Naive B cell (primary cell): ENCODE data around the gene TUSC7. TPM values are rescaled to one million over a fixed set of nuclear protein-coding genes. Genes with fewer than 3 reads are reported as not detected.

Experiments used
- ATAC-seq, 2 donors: fragments of 150-1000 bp; cut with Tn5 transposase; 2 replicates each; pipeline ENCODE4 v1.10.0; 2021; ENCODE audit warnings: low read depth in 2 of 2, mild to moderate bottlenecking in 2 of 2, moderate library complexity in 2 of 2
- DNase-seq: peaks from one replicate; pipeline ENCODE4 v3.0.0; 2022
- H3K27ac Mint-ChIP-seq, 6 donors: one replicate each; pipeline ENCODE4 v1.8.0; 2020 to 2022; ENCODE audit warnings: mild to moderate bottlenecking in 6 of 6, mixed read lengths in 6 of 6, moderate library complexity in 5 of 6, inconsistent platforms in 2 of 6
- H3K27me3 Mint-ChIP-seq, 3 donors: one replicate each; pipeline ENCODE4 v1.8.0; 2021 to 2022; ENCODE audit warnings: mixed read lengths in 3 of 3, mild to moderate bottlenecking in 1 of 3
- H3K36me3 Mint-ChIP-seq, 2 donors: one replicate each; pipeline ENCODE4 v1.8.0; 2020 to 2022; ENCODE audit warnings: mixed read lengths in 2 of 2, inconsistent platforms in 1 of 2, mild to moderate bottlenecking in 1 of 2
- H3K4me1 Mint-ChIP-seq, 3 donors: one replicate each; pipeline ENCODE4 v1.8.0; 2020 to 2022; ENCODE audit warnings: mixed read lengths in 3 of 3, inconsistent platforms in 1 of 3, mild to moderate bottlenecking in 1 of 3, moderate library complexity in 1 of 3
- H3K4me3 Mint-ChIP-seq, 8 donors: one replicate each; pipeline ENCODE4 v1.8.0; 2020 to 2022; ENCODE audit warnings: mild to moderate bottlenecking in 8 of 8, mixed read lengths in 8 of 8, moderate library complexity in 8 of 8, inconsistent platforms in 2 of 8
- H3K9me3 Mint-ChIP-seq, 7 donors: one replicate each; pipeline ENCODE4 v1.8.0; 2020 to 2022; ENCODE audit warnings: mixed read lengths in 7 of 7, mild to moderate bottlenecking in 5 of 7, inconsistent platforms in 2 of 7, moderate library complexity in 1 of 7
- polyA plus RNA-seq, 6 donors: library from polyadenylated mRNA; unstranded; fragments of 300-500 nt; fragmentation: Illumina TruSeq; gene quantifications; one replicate each; pipeline ENCODE4 v1.2.3, GENCODE V29; 2021; ENCODE audit warnings: low read depth in 6 of 6

The TUSC7 gene
- polyA plus RNA-seq: not detected

DNA sequence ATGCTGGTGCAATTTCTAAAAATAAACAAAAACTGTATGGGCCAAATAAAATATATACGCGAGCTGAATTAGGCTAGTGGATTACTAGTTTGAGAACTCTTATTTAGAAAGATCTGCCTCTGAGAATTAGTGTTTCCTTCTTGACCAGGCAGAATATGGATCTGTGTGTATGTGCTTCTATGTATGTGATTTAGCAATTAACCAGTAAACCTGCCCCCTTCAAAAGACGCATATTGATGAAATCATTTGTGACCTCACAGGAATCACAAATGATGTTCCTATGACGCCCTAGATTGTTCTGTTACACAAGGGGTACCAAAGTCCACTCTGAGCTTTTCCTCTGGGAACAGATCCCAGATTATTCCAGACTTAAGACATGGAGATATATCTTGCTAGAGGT lies at the start of gene TUSC7:
TUSC7 (plus strand) TSS at position 301 of the 400 bp plus-strand sequence.
- Mint-ChIP-seq H3K36me3 (no peaks in the 10 kb centered on the region), H3K4me1 (no peaks in the 10 kb centered on the region), H3K4me3 (no peak within 1 kb of the TSS), H3K27me3 (no peaks in the 10 kb centered on the region), H3K9me3 (no peaks in the 10 kb centered on the region), H3K27ac (no peak within 1 kb of the TSS)
- no peak for DNase-seq
- ATAC-seq: no peak

- ATAC-seq (no peak), DNase-seq (no peak)
- peaks cover 0 to 5% (median 0%) of the 10 kb centered on the region in 7 donors for H3K9me3 Mint-ChIP-seq
- H3K4me3 Mint-ChIP-seq: no peak overlapping the region
- H3K36me3 Mint-ChIP-seq: no peaks in the 10 kb centered on the region
- no peaks in the 10 kb centered on the region for H3K4me1 Mint-ChIP-seq
- H3K27ac Mint-ChIP-seq: no peak overlapping the region
- no peaks in the 10 kb centered on the region for H3K27me3 Mint-ChIP-seq
Measured at GRCh38 chr3:116661196-116661595, 48.4 kb upstream of the TUSC7 start.

DNA sequence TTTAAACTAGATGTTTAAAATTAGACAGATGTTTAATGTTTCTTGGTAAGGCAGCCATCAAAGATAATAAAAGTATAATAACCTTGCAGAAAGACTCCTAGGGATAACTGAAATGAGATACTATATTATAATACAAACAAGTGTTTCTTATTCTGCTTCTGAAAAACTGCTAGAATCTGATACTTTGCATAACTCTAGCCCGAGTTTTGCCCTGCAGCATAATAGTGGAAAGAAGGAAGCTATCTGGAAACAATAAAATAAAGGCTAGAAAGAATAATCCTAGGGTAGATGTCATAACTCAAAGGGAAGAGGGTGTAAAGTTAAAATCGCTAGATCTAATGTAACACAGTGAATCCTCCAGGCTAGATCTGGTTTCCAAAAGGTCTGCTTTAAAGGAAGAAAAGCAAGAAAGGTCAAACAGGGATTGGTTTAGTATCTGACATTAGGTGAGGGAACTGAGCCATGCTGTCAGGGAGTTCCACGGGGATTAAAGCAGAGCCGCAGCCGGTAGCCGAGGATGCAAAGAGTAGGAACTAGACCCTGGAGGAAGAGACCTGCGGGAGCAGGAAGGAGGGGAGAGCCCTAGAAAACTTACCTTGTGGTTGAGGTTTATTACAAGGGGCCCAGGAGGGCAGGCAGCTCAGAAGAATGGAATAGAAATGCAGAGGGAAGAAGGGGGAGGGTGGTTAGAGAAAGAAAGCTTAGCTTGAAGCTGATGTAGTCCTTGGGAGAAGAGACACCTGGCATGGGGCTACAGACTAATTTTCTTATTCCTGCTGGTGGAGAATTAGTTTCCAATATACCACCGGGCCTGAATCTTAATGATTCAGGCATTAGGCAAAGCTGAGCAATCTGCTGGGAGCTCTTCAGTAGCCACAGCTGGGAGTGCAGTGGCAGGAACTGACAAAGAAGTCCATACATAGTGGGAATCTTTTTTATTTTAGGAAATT lies 46.1 kb upstream of the TUSC7 start:
- DNase-seq (no peak), ATAC-seq (no peak)
- H3K4me1 Mint-ChIP-seq: no peaks in the 10 kb centered on the region
- H3K36me3 Mint-ChIP-seq: no peaks in the 10 kb centered on the region
- peaks cover 0 to 10% (median 0%) of the 10 kb centered on the region in 7 donors for H3K9me3 Mint-ChIP-seq
- no peaks in the 10 kb centered on the region for H3K27me3 Mint-ChIP-seq
- no peak overlapping the region for H3K27ac Mint-ChIP-seq
- H3K4me3 Mint-ChIP-seq: no peak overlapping the region

GRCh38 chr3:116667324-116667723 lies 42.3 kb upstream of the TUSC7 start:
- no peak overlapping the region for H3K4me3 Mint-ChIP-seq
- ATAC-seq: no peak
- no peak for DNase-seq
- H3K9me3 Mint-ChIP-seq: peaks cover 0 to 10% (median 2%) of the 10 kb centered on the region in 7 donors
- H3K36me3 Mint-ChIP-seq: no peaks in the 10 kb centered on the region
- H3K4me1 Mint-ChIP-seq: no peaks in the 10 kb centered on the region
- no peak overlapping the region for H3K27ac Mint-ChIP-seq
- H3K27me3 Mint-ChIP-seq: no peaks in the 10 kb centered on the region

DNA sequence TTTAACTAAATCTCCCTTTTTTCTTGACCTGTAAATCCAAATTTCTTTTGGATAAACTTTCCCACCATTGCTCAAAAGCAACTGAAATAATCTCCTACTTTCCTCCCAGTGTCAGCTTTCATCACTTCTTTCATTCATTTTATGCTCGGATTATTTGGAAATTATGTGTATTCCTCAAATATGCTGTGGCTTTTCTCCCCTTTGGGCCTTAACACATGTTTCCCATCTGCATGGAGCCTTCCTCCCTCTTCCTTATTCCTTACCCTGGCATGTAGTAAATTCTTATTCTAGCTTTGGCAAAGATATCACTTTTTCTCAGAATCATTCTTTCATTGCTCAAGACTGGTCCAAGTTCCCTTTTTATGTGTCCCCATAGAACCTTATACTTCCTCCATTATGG lies 41.8 kb upstream of the TUSC7 start:
- Mint-ChIP-seq H3K36me3 (no peaks in the 10 kb centered on the region), H3K9me3 (peaks cover 0 to 10% (median 2%) of the 10 kb centered on the region in 7 donors), H3K4me3 (no peak overlapping the region), H3K27me3 (no peaks in the 10 kb centered on the region), H3K4me1 (no peaks in the 10 kb centered on the region), H3K27ac (no peak overlapping the region)
- DNase-seq (no peak), ATAC-seq (no peak)

DNA sequence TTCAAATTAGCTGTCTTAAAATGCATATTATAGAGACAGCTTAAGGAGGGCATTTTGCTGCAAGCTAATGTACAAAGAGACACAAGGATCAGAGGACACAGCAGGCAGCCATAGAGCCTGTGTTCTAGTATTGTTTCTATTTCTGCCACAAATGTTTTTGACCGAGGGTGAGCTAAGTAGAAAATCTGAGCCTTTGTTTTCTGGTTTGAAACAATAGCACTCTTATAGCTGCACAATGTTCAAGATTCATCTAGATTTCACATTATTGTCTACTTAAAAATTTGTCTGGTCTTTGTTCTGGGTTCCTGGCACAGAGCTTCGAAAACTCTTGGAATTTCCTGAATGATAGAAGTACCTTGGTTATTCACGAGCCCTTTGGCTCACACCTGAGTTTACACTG lies 40.0 kb upstream of the TUSC7 start:
- peaks cover 0 to 6% (median 2%) of the 10 kb centered on the region in 7 donors for H3K9me3 Mint-ChIP-seq
- no peaks in the 10 kb centered on the region for H3K4me1 Mint-ChIP-seq
- H3K27me3 Mint-ChIP-seq: no peaks in the 10 kb centered on the region
- DNase-seq: no peak
- no peaks in the 10 kb centered on the region for H3K36me3 Mint-ChIP-seq
- no peak overlapping the region for H3K4me3 Mint-ChIP-seq
- no peak for ATAC-seq
- H3K27ac Mint-ChIP-seq: no peak overlapping the region

DNA sequence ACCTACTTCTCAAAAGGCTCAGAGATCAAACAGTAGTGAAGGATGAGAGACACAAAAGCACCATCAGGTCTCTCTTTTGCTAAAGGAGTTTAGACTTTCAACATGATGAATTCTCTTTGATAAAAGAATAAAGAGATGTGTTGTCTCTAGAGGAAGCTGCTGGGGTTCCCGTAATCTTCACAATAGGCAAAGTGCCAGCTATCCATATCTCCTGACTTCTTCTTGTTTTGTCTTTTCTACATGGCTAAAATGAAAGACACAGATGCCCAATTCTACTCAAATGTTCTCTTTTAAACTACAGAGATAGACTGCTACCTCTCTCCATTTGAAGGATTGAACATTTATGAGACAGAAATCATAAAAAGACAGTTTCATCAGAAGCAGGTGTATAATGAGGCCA lies 38.4 kb upstream of the TUSC7 start:
- Mint-ChIP-seq H3K4me1 (no peaks in the 10 kb centered on the region), H3K36me3 (no peaks in the 10 kb centered on the region), H3K27me3 (no peaks in the 10 kb centered on the region), H3K4me3 (no peak overlapping the region), H3K27ac (no peak overlapping the region), H3K9me3 (peaks cover 0 to 6% (median 2%) of the 10 kb centered on the region in 7 donors)
- ATAC-seq: no peak
- DNase-seq: no peak

DNA sequence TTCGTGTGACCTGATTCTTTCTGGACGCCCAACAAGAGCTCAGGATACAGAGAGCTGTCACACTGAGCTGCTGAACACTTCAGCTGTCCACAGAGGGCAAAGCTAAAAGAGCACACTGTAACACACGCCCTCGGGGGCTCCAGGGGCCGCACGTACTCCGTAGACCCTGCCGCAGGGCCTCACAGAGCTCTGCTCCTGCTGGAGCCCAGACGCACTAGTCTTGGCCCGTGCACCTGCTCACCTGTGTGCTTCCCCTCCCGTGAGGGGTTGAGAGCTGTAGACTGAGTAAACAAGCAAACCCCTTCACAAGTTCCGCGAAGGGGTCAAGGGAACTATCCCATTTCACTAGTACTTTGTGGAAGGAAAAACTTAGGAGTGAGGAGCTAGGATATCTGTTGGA lies 30.7 kb upstream of the TUSC7 start:
- ATAC-seq (no peak), DNase-seq (no peak)
- H3K4me3 Mint-ChIP-seq: no peak overlapping the region
- H3K27me3 Mint-ChIP-seq: no peaks in the 10 kb centered on the region
- peaks cover 0 to 3% (median 0%) of the 10 kb centered on the region in 7 donors for H3K9me3 Mint-ChIP-seq
- H3K27ac Mint-ChIP-seq: no peak overlapping the region
- H3K4me1 Mint-ChIP-seq: no peaks in the 10 kb centered on the region
- H3K36me3 Mint-ChIP-seq: no peaks in the 10 kb centered on the region

DNA sequence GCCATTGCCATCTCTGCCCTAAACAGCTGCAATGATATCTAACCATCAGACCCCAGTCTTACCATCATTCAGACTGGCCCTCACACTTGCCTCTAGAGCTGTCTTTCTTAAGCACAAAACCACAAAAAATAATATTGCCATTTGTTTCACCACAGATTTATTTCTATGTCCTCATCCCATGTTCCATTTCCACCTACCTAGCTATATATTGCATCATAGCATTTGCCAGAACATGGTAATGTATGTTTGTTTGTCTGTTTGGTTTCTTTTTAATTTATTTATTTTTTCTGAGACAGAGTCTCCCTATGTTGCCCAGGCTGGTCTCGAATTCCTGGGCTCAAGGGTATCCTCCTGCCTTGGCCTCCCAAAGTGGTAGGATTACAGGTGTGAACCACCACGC lies 18.5 kb upstream of the TUSC7 start:
- Mint-ChIP-seq H3K4me3 (no peak overlapping the region), H3K27ac (no peak overlapping the region), H3K9me3 (peaks cover 0 to 5% (median 0%) of the 10 kb centered on the region in 7 donors), H3K4me1 (no peaks in the 10 kb centered on the region), H3K27me3 (no peaks in the 10 kb centered on the region), H3K36me3 (no peaks in the 10 kb centered on the region)
- ATAC-seq (no peak), DNase-seq (no peak)

DNA sequence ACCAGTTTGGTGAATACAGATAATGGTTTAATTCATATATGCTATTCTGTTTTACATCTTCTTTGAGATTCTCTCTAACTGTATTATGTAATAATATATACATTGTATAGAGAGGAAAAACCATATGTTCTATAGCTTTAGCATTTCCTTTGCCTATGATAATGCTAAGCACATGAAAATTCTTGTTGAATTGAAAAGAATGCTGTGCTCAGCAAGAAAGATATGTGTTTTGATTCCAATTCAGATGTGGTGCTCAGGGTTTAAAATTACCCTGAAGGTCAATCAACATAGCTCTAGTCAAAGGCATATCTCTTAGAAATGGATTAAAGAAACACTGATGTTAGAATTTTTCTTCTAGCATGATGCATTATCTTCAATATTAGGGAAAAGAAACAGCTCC lies 8.5 kb upstream of the TUSC7 start:
- no peak for DNase-seq
- no peak overlapping the region for H3K27ac Mint-ChIP-seq
- peaks cover 0 to 4% (median 0%) of the 10 kb centered on the region in 7 donors for H3K9me3 Mint-ChIP-seq
- H3K4me1 Mint-ChIP-seq: no peaks in the 10 kb centered on the region
- H3K27me3 Mint-ChIP-seq: no peaks in the 10 kb centered on the region
- H3K4me3 Mint-ChIP-seq: no peak overlapping the region
- H3K36me3 Mint-ChIP-seq: no peaks in the 10 kb centered on the region
- no peak for ATAC-seq

GRCh38 chr3:116702334-116702733 lies 7.2 kb upstream of the TUSC7 start:
- peaks cover 0 to 2% (median 0%) of the 10 kb centered on the region in 7 donors for H3K9me3 Mint-ChIP-seq
- no peaks in the 10 kb centered on the region for H3K27me3 Mint-ChIP-seq
- no peaks in the 10 kb centered on the region for H3K36me3 Mint-ChIP-seq
- ATAC-seq (no peak), DNase-seq (no peak)
- H3K27ac Mint-ChIP-seq: no peak overlapping the region
- H3K4me1 Mint-ChIP-seq: no peaks in the 10 kb centered on the region
- no peak overlapping the region for H3K4me3 Mint-ChIP-seq

DNA sequence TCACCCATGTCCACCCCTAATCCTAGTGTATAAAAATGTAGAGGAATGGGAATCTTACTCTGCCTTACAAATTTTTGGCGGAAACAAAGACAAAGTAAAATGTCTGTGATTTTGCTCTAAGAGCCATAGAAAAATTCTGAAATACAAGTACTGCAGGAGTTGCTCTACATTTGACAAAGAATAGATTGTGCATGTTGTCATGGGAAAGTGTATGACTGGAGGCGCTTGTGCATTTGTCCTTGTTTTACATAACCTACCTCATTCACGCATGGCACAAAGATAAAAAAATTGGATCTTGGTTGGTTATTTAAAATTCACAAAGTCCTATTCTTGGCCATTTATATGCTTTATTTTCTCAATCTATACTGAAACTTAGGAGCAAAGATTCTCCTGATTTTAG lies 2.0 kb upstream of the TUSC7 start:
- Mint-ChIP-seq H3K27me3 (no peaks in the 10 kb centered on the region), H3K4me1 (no peaks in the 10 kb centered on the region), H3K27ac (no peak overlapping the region), H3K4me3 (no peak overlapping the region), H3K36me3 (no peaks in the 10 kb centered on the region), H3K9me3 (no peaks in the 10 kb centered on the region)
- DNase-seq: no peak
- ATAC-seq: no peak

- Mint-ChIP-seq H3K27me3 (no peaks in the 10 kb centered on the region), H3K4me1 (no peaks in the 10 kb centered on the region), H3K9me3 (peaks cover 0 to 5% (median 0%) of the 10 kb centered on the region in 7 donors), H3K27ac (no peak overlapping the region), H3K4me3 (no peak overlapping the region), H3K36me3 (no peaks in the 10 kb centered on the region)
- ATAC-seq: no peak
- no peak for DNase-seq
Measured at GRCh38 chr3:116716490-116716889, 6.9 kb downstream of the TUSC7 start.

- H3K4me1 Mint-ChIP-seq: no peaks in the 10 kb centered on the region
- H3K27ac Mint-ChIP-seq: no peak overlapping the region
- no peaks in the 10 kb centered on the region for H3K27me3 Mint-ChIP-seq
- no peak for ATAC-seq
- no peak overlapping the region for H3K4me3 Mint-ChIP-seq
- peaks cover 0 to 5% (median 0%) of the 10 kb centered on the region in 7 donors for H3K9me3 Mint-ChIP-seq
- DNase-seq: no peak
- H3K36me3 Mint-ChIP-seq: no peaks in the 10 kb centered on the region
Measured at GRCh38 chr3:116717566-116717965, 8.0 kb downstream of the TUSC7 start.
